IMR-90 (cell line): ENCODE data around the gene HEPACAM. TPM values are rescaled to one million over a fixed set of nuclear protein-coding genes. Genes with fewer than 3 reads are reported as not detected.

Source experiments
- ATAC-seq: fragments of 200-7000 bp; cut with Tn5 transposase; 2 replicates; pipeline ENCODE4 v1.9.1; 2020; ENCODE audit warnings: low read depth, mild to moderate bottlenecking, moderate library complexity
- BruUV-seq: library from RNA; stranded (reverse); fragments of 400-500 nt; replicated peaks from 2 replicates; lab custom pipeline; 2021; lab: Mats Ljungman, UMichigan
- CTCF ChIA-PET: fragments of 300-600 bp; formaldehyde crosslinking; extraction: SDS; loops from one replicate; lab custom pipeline; 2021; ENCODE audit warnings: antibody characterized with exemption; lab: Yijun Ruan, JAX
- POLR2A ChIA-PET: fragments of 300-600 bp; sonication (Branson Sonifier 250); formaldehyde crosslinking; loops from one replicate; lab custom pipeline; 2022; ENCODE audit warnings: antibody characterized with exemption; ENCODE audit not compliant: unreplicated experiment; lab: Charles Lee
- DNase-seq: peaks from one replicate; pipeline ENCODE4 v3.0.0; 2013
- H2AFZ ChIP-seq: replicated peaks from 2 replicates; pipeline ENCODE3; 2013; ENCODE audit warnings: low read length, mild to moderate bottlenecking; ENCODE audit not compliant: poor library complexity
- H2AK5ac ChIP-seq: 2 replicates; pipeline ENCODE4 v1.6.1; 2013; ENCODE audit warnings: low read depth, low read length, inconsistent platforms
- H2AK9ac ChIP-seq: replicated peaks from 2 replicates; pipeline ENCODE3; 2013; ENCODE audit warnings: mild to moderate bottlenecking, low read depth, low read length, moderate library complexity; ENCODE audit not compliant: poor library complexity
- H2BK120ac ChIP-seq: 2 replicates; pipeline ENCODE4 v1.6.1; 2013; ENCODE audit warnings: low read depth, low read length, inconsistent platforms
- H2BK15ac ChIP-seq: 3 replicates; pipeline ENCODE4 v1.6.1; 2013; ENCODE audit warnings: low read depth, low read length, inconsistent platforms
- H2BK20ac ChIP-seq: 2 replicates; pipeline ENCODE4 v1.6.1; 2013; ENCODE audit warnings: low read depth, mild to moderate bottlenecking, inconsistent platforms, low read length, moderate library complexity
- H2BK5ac ChIP-seq: 2 replicates; pipeline ENCODE4 v1.6.1; 2013; ENCODE audit warnings: mild to moderate bottlenecking, low read depth, low read length, inconsistent platforms; ENCODE audit not compliant: poor library complexity, severe bottlenecking
- H3K14ac ChIP-seq: replicated peaks from 2 replicates; pipeline ENCODE4 v1.6.1; 2013; ENCODE audit warnings: low read depth, low read length, inconsistent platforms
- H3K18ac ChIP-seq: 2 replicates; pipeline ENCODE4 v1.6.1; 2013; ENCODE audit warnings: low read depth, low read length, control low read depth
- H3K23ac ChIP-seq: 2 replicates; pipeline ENCODE4 v1.6.1; 2013; ENCODE audit warnings: low read depth, low read length, inconsistent platforms
- H3K27ac ChIP-seq: 2 replicates; pipeline ENCODE4 v1.5.1; 2013; ENCODE audit warnings: mild to moderate bottlenecking, control low read depth, low read length; ENCODE audit not compliant: insufficient read depth
- H3K27me3 ChIP-seq: 2 replicates; pipeline ENCODE4 v1.6.1; 2013; ENCODE audit warnings: low read length; ENCODE audit not compliant: control insufficient read depth, insufficient read depth
- H3K36me3 ChIP-seq: 2 replicates; pipeline ENCODE4 v1.6.1; 2013; ENCODE audit warnings: low read length, mixed read lengths; ENCODE audit not compliant: control insufficient read depth, insufficient read depth
- H3K4ac ChIP-seq: 2 replicates; pipeline ENCODE4 v1.6.1; 2013; ENCODE audit warnings: low read depth, low read length, inconsistent platforms
- H3K4me1 ChIP-seq: 2 replicates; pipeline ENCODE4 v1.6.1; 2013; ENCODE audit warnings: low read length, mixed read lengths; ENCODE audit not compliant: control insufficient read depth, insufficient read depth
- H3K4me2 ChIP-seq: 2 replicates; pipeline ENCODE4 v1.6.1; 2013; ENCODE audit warnings: low read depth, mild to moderate bottlenecking, control low read depth, low read length, moderate library complexity
- H3K4me3 ChIP-seq: 2 replicates; pipeline ENCODE4 v1.5.1; 2013; ENCODE audit warnings: low read depth, mild to moderate bottlenecking, control low read depth, low read length, moderate library complexity; ENCODE audit not compliant: insufficient read depth
- H3K56ac ChIP-seq: 2 replicates; pipeline ENCODE4 v1.6.1; 2013; ENCODE audit warnings: low read length, inconsistent platforms; ENCODE audit not compliant: insufficient read depth; ENCODE audit errors: extremely low read depth
- H3K79me1 ChIP-seq, 2 experiments: 2 replicates each; pipeline ENCODE4 v1.6.1; 2013; ENCODE audit warnings: low read length in 2 of 2, inconsistent platforms in 1 of 2, low read depth in 1 of 2
- H3K9ac ChIP-seq: 2 replicates; pipeline ENCODE4 v1.6.1; 2013; ENCODE audit warnings: low read depth, low read length, control low read depth
- H3K9me1 ChIP-seq: 2 replicates; pipeline ENCODE4 v1.6.1; 2013; ENCODE audit warnings: low read length, inconsistent platforms; ENCODE audit not compliant: insufficient read depth
- H3K9me3 ChIP-seq: 2 replicates; pipeline ENCODE4 v1.6.1; 2013; ENCODE audit warnings: low read length; ENCODE audit not compliant: control insufficient read depth, insufficient read depth
- H4K20me1 ChIP-seq: 2 replicates; pipeline ENCODE4 v1.6.1; 2013; ENCODE audit warnings: low read length, inconsistent platforms; ENCODE audit not compliant: insufficient read depth
- H4K5ac ChIP-seq: 2 replicates; pipeline ENCODE4 v1.6.1; 2013; ENCODE audit warnings: mild to moderate bottlenecking, low read depth, low read length, control low read depth
- H4K8ac ChIP-seq, 2 experiments: 2 replicates each; pipeline ENCODE4 v1.6.1; 2013; ENCODE audit warnings: low read depth in 2 of 2, low read length in 2 of 2, control low read depth in 1 of 2, inconsistent platforms in 1 of 2
- H4K91ac ChIP-seq: 2 replicates; pipeline ENCODE4 v1.6.1; 2013; ENCODE audit warnings: low read depth, low read length, inconsistent platforms; ENCODE audit not compliant: insufficient read depth
- ELK1 ChIP-seq: fragments of 150-350 bp; IDR thresholded peaks from 2 replicates; pipeline ENCODE4 v1.6.1; 2016; ENCODE audit warnings: low read depth, mild to moderate bottlenecking, low read length, moderate library complexity, borderline replicate concordance
- MAZ ChIP-seq: IDR thresholded peaks from 2 replicates; pipeline ENCODE4 v1.6.1; 2012; ENCODE audit warnings: low read depth, mild to moderate bottlenecking, low read length, improper control_type of control experiment, moderate library complexity, borderline replicate concordance
- MXI1 ChIP-seq: IDR thresholded peaks from 2 replicates; pipeline ENCODE4 v1.6.1; 2012; ENCODE audit warnings: low read depth, mild to moderate bottlenecking, low read length, moderate library complexity, borderline replicate concordance
- POLR2A ChIP-seq: IDR thresholded peaks from 2 replicates; pipeline ENCODE4 v1.6.1; 2012; ENCODE audit warnings: mild to moderate bottlenecking, low read depth, low read length
- RFX5 ChIP-seq: IDR thresholded peaks from 2 replicates; pipeline ENCODE4 v1.8.0; 2012; ENCODE audit warnings: low read depth, mild to moderate bottlenecking, low read length, moderate library complexity
- USF2 ChIP-seq: fragments of 150-350 bp; IDR thresholded peaks from 2 replicates; pipeline ENCODE4 v1.6.1; 2017; ENCODE audit warnings: mild to moderate bottlenecking, antibody characterized with exemption, low read length, low read depth
- dilution Hi-C: fragments of 300-500 bp; cut with HindIII; formaldehyde crosslinking; loops from one replicate; pipeline ENCODE4 v1.14.3; 2018; ENCODE audit warnings: low sequenced_read_pairs; ENCODE audit not compliant: unreplicated experiment
- in situ Hi-C: fragments of 300-500 bp; cut with MboI; formaldehyde crosslinking; loops from 3 replicates; pipeline ENCODE4 v1.14.3; 2019; ENCODE audit warnings: low sequenced_read_pairs, inconsistent platforms, mixed read lengths
- intact Hi-C: fragments of 100-400 bp; cut with micrococcal nuclease; formaldehyde crosslinking; loops from 2 replicates; pipeline ENCODE4 v1.10.0; 2022
- polyA plus RNA-seq, 3 experiments: library from polyadenylated mRNA; depleted of rRNA; stranded (reverse); fragments of >200 nt; gene quantifications; 2 replicates each; pipeline ENCODE4 v1.2.3, GENCODE V29; 2012; ENCODE audit warnings: low replicate concordance in 1 of 3
- total RNA-seq: library from RNA; depleted of rRNA; stranded (reverse); fragments of >200 nt; gene quantifications from 2 replicates; pipeline ENCODE4 v1.2.3, GENCODE V29; 2012

The HEPACAM gene
- total and polyA plus RNA-seq, 2 of the 4 experiments (the other 2 are of a cell fraction): 0.09 to 0.18 TPM

GRCh38 chr11:124982043-124982442 lies 46.2 kb upstream of the HEPACAM start:
- no peak overlapping the region for H4K5ac ChIP-seq
- dilution Hi-C loops: no loop called here
- intact Hi-C loops: no loop called here

More at GRCh38 chr11:124982043-124982442, 46.2 kb upstream of the HEPACAM start:
- H3K9ac ChIP-seq: no peak overlapping the region
- no peaks in the 10 kb centered on the region for H4K20me1 ChIP-seq
- H4K91ac ChIP-seq: no peak overlapping the region
- no TSS peak for BruUV-seq
- CTCF ChIA-PET: no interaction called here
- no peak overlapping the region for H2AK5ac ChIP-seq
- no peak overlapping the region for H2BK5ac ChIP-seq
- H3K36me3 ChIP-seq: no peaks in the 10 kb centered on the region; the same call in 1 of the 2 replicates
- no peak overlapping the region for H4K8ac ChIP-seq
- no peak overlapping the region for H3K4ac ChIP-seq
- H2BK20ac ChIP-seq: no peak overlapping the region
- no peak overlapping the region for H3K27ac ChIP-seq
- in situ Hi-C loops: no loop called here
- no peak overlapping the region for H3K4me2 ChIP-seq
- no peak overlapping the region for H2BK15ac ChIP-seq
- H3K27me3 ChIP-seq: no peaks in the 10 kb centered on the region
- no peaks in the 10 kb centered on the region for H3K4me1 ChIP-seq
- H3K18ac ChIP-seq: no peak overlapping the region
- no peak overlapping the region for H2AFZ ChIP-seq
- no peaks in the 10 kb centered on the region for H3K79me1 ChIP-seq
- DNase-seq (no peak), ATAC-seq (no peak)
- H3K56ac ChIP-seq: no peak overlapping the region
- H3K4me3 ChIP-seq: no peak overlapping the region
- H3K23ac ChIP-seq: no peak overlapping the region
- no peak overlapping the region for H2AK9ac ChIP-seq
- no peak for TF ChIP-seq POLR2A
- TF ChIP-seq MAZ: no peak
- no peak for TF ChIP-seq MXI1
- no peak for TF ChIP-seq USF2
- no peak for TF ChIP-seq RFX5
- TF ChIP-seq ELK1: no peak
- H3K14ac ChIP-seq: no peak overlapping the region
- POLR2A ChIA-PET: no interaction called here
- H3K9me1 ChIP-seq: 0 out of 2 replicates have a peak, but pooled peaks cover 3% of the 10 kb centered on the region
- H3K9me3 ChIP-seq: peaks cover 2% of the 10 kb centered on the region
- no peak overlapping the region for H2BK120ac ChIP-seq
